HepG2 (cell line): ENCODE measurements around the gene SOCS1. TPM values are rescaled to one million over a fixed set of nuclear protein-coding genes. Genes with fewer than 3 reads are reported as not detected.

ENCODE experiments used
- BCL6 ChIP-seq: IDR thresholded peaks from 2 replicates; pipeline ENCODE4 v1.6.1; 2016; ENCODE audit warnings: missing genetic modification reagents, missing compliant biosample characterization
- CCDC6 ChIP-seq: sonication (generic); formaldehyde crosslinking; IDR thresholded peaks from 2 replicates; pipeline ENCODE4 v1.8.1; 2022; ENCODE audit warnings: mild to moderate bottlenecking, missing genetic modification reagents, moderate library complexity
- DMTF1 ChIP-seq: sonication (generic); formaldehyde crosslinking; IDR thresholded peaks from 2 replicates; pipeline ENCODE4 v1.4.0; 2020; ENCODE audit warnings: mild to moderate bottlenecking, missing genetic modification reagents
- FLYWCH1 ChIP-seq: sonication (generic); formaldehyde crosslinking; IDR thresholded peaks from 2 replicates; pipeline ENCODE4 v1.8.1; 2023; ENCODE audit warnings: mild to moderate bottlenecking, missing genetic modification reagents
- GATAD1 ChIP-seq: IDR thresholded peaks from 2 replicates; pipeline ENCODE4 v1.6.1; 2016; ENCODE audit warnings: missing genetic modification reagents, missing compliant biosample characterization
- GPBP1L1 ChIP-seq: sonication (generic); formaldehyde crosslinking; IDR thresholded peaks from 2 replicates; pipeline ENCODE4 v1.5.0; 2020; ENCODE audit warnings: mild to moderate bottlenecking, missing genetic modification reagents
- HOXA5 ChIP-seq: sonication (generic); formaldehyde crosslinking; IDR thresholded peaks from 2 replicates; pipeline ENCODE4 v1.4.0; 2020; ENCODE audit warnings: missing genetic modification reagents
- PHF20 ChIP-seq: sonication (generic); formaldehyde crosslinking; IDR thresholded peaks from 2 replicates; pipeline ENCODE4 v1.5.0; 2020; ENCODE audit warnings: mild to moderate bottlenecking, missing genetic modification reagents
- SALL1 ChIP-seq: sonication (generic); formaldehyde crosslinking; IDR thresholded peaks from 2 replicates; pipeline ENCODE4 v1.8.0; 2022; ENCODE audit warnings: mild to moderate bottlenecking, missing genetic modification reagents
- SIN3A ChIP-seq: IDR thresholded peaks from 2 replicates; pipeline ENCODE4 v1.6.1; 2011; ENCODE audit warnings: low read depth, mild to moderate bottlenecking, control low read depth, low read length, borderline replicate concordance
- SMARCC2 ChIP-seq: fragments of 450-650 bp; IDR thresholded peaks from 2 replicates; pipeline ENCODE4 v1.6.1; 2017; ENCODE audit warnings: antibody characterized with exemption, mild to moderate bottlenecking
- SMC3 ChIP-seq: IDR thresholded peaks from 2 replicates; pipeline ENCODE4 v1.6.1; 2011; ENCODE audit warnings: low read length, improper control_type of control experiment
- SOX13 ChIP-seq, 3 experiments: fragments of 450-650 bp in 1 of 3; sonication (generic) in 1 of 3; formaldehyde crosslinking in 1 of 3; IDR thresholded peaks in 2 of 3; conservative IDR thresholded peaks in 1 of 3; 2 replicates each; pipeline versions ENCODE4 v1.5.0 to v1.6.1; 2016 to 2020; ENCODE audit warnings: antibody characterized with exemption in 1 of 3, mild to moderate bottlenecking in 1 of 3, missing compliant biosample characterization in 1 of 3, missing genetic modification reagents in 1 of 3, moderate library complexity in 1 of 3
- SP4 ChIP-seq: sonication (generic); formaldehyde crosslinking; IDR thresholded peaks from 2 replicates; pipeline ENCODE4 v1.8.1; 2023; ENCODE audit warnings: mild to moderate bottlenecking, missing genetic modification reagents
- U2AF1 ChIP-seq: fragments of 200-400 bp; formaldehyde crosslinking; optimal IDR thresholded peaks from 2 replicates; pipeline ENCODE3; 2017; ENCODE audit warnings: mild to moderate bottlenecking, low read depth, low read length
- YEATS2 ChIP-seq: sonication (generic); formaldehyde crosslinking; IDR thresholded peaks from 2 replicates; pipeline ENCODE4 v1.4.0; 2020; ENCODE audit warnings: missing genetic modification reagents, borderline replicate concordance
- ZBTB33 ChIP-seq: sonication (generic); formaldehyde crosslinking; IDR thresholded peaks from 2 replicates; pipeline ENCODE4 v1.4.0; 2020; ENCODE audit warnings: missing genetic modification reagents
- ZNF230 ChIP-seq: sonication (generic); formaldehyde crosslinking; IDR thresholded peaks from 2 replicates; pipeline ENCODE4 v1.4.0; 2020; ENCODE audit warnings: mild to moderate bottlenecking, missing genetic modification reagents
- ZNF251 ChIP-seq: sonication (generic); formaldehyde crosslinking; IDR thresholded peaks from 2 replicates; pipeline ENCODE4 v1.9.0; 2021; ENCODE audit warnings: mild to moderate bottlenecking, missing genetic modification reagents
- ZNF274 ChIP-seq: sonication (generic); formaldehyde crosslinking; IDR thresholded peaks from 2 replicates; pipeline ENCODE4 v1.5.1; 2020; ENCODE audit warnings: mild to moderate bottlenecking, missing genetic modification reagents
- ZNF7 ChIP-seq: IDR thresholded peaks from 2 replicates; pipeline ENCODE4 v1.6.1; 2016; ENCODE audit warnings: missing biosample characterization, missing genetic modification reagents
- ZNF768 ChIP-seq: sonication (generic); formaldehyde crosslinking; IDR thresholded peaks from 2 replicates; pipeline ENCODE4 v1.4.0; 2020; ENCODE audit warnings: missing genetic modification reagents
- ZNF775 ChIP-seq: sonication (generic); formaldehyde crosslinking; IDR thresholded peaks from 2 replicates; pipeline ENCODE4 v1.4.0; 2020; ENCODE audit warnings: missing genetic modification reagents, mild to moderate bottlenecking, moderate library complexity, borderline replicate concordance
- ZNF782 ChIP-seq: sonication (generic); formaldehyde crosslinking; IDR thresholded peaks from 2 replicates; pipeline ENCODE4 v1.4.0; 2020; ENCODE audit warnings: missing genetic modification reagents, mild to moderate bottlenecking, borderline replicate concordance
- ZNF879 ChIP-seq: sonication (generic); formaldehyde crosslinking; IDR thresholded peaks from 2 replicates; pipeline ENCODE4 v1.8.1; 2023; ENCODE audit warnings: missing genetic modification reagents
- polyA plus RNA-seq, 8 experiments: library from polyadenylated mRNA; depleted of rRNA in 3 of 8; stranded (reverse) in 7 of 8; unstranded in 1 of 8; fragments of >200 nt; fragmentation: Illumina TruSeq in 4 of 8; extraction: Trizol in 4 of 8; gene quantifications; 2 replicates each; pipeline versions ENCODE4 v1.2.1 to v1.2.3, GENCODE V29; 2011 to 2016; ENCODE audit warnings: low read depth in 4 of 8, missing spikeins in 1 of 8, mixed read lengths in 1 of 8; ENCODE audit not compliant: insufficient read depth in 1 of 8
- total RNA-seq, 5 experiments: library from RNA; depleted of rRNA; stranded (reverse); fragments of >200 nt; fragmentation: Illumina TruSeq; extraction: Trizol; gene quantifications; 2 replicates each; pipeline ENCODE4 v1.2.3, GENCODE V29; 2016; ENCODE audit warnings: low read depth in 1 of 5

The SOCS1 gene
- total and polyA plus RNA-seq, 2 of the 13 experiments (the other 11 are each of a cell fraction or from before 2014, with no cell fraction given) = 5.3 to 6.3 TPM

- TF ChIP-seq SIN3A (peak; percentile 68; the same call in 1 of the 2 replicates), YEATS2 (peak; percentile 38; the same call in 1 of the 2 replicates), CCDC6 (CRISPR knock-in tag) (peak; percentile 93), HOXA5 (CRISPR knock-in tag) (peak; percentile 90), SMC3 (peak; percentile 84), SMARCC2 (no peak), ZNF7 (CRISPR knock-in tag) (no peak), DMTF1 (peak; percentile 86), FLYWCH1 (CRISPR knock-in tag) (no peak), GATAD1 (CRISPR knock-in tag) (no peak; the same call in 1 of the 2 replicates), ZNF251 (CRISPR knock-in tag) (peak; percentile 95), SP4 (peak; percentile 38; the same call in 1 of the 2 replicates), SOX13 (IDR thresholded peaks at IDR 0.05) (0 out of 2 replicates have a peak, but pooled peaks have one; percentile 21), SOX13 (CRISPR knock-in tag; conservative IDR thresholded peaks at IDR 0.05 in 1 of 2, IDR thresholded peaks at IDR 0.05 in 1 of 2) (peak in 1 of 2 experiments; percentile 39; a peak in 2 of 4 replicates), U2AF1 (peak; percentile 86), ZNF274 (CRISPR knock-in tag) (peak; percentile 77), ZNF782 (CRISPR knock-in tag) (peak; percentile 68; the same call in 1 of the 2 replicates), PHF20 (CRISPR knock-in tag) (no peak), SALL1 (peak; percentile 92), ZNF775 (peak; percentile 93), ZNF768 (CRISPR knock-in tag) (peak; percentile 63; the same call in 1 of the 2 replicates), GPBP1L1 (CRISPR knock-in tag) (no peak), BCL6 (CRISPR knock-in tag) (no peak), ZNF230 (peak; percentile 96), ZNF879 (CRISPR knock-in tag) (0 out of 2 replicates have a peak, but pooled peaks have one; percentile 41), ZBTB33 (CRISPR knock-in tag) (peak; percentile 63; the same call in 1 of the 2 replicates)
These were observed 1.3 kb upstream of the SOCS1 start (continued) for GRCh38 chr16:11257131-11257938.
